ENCODE results near the gene PLET1. TPM values are rescaled to one million over a fixed set of nuclear protein-coding genes. Genes with fewer than 3 reads are reported as not detected.

PLET1 gene
- total RNA-seq = not detected

GRCh38 chr11:112260490-112260889 lies at the start of gene PLET1:
PLET1 (minus strand) TSS chr11:112260860; CDS start chr11:112260589, 271 bp downstream.
- WGBS, 2 donors = 96 to 100% methylated on average over 2 of the region's 2 CpGs
- no peak for DNase-seq (ENCODE audit: low spot score in 2 of 2)
- H3K27ac ChIP-seq = no peak within 1 kb of the TSS

GRCh38 chr11:112310419-112310818 lies 49.8 kb upstream of the PLET1 start:
- Histone ChIP-seq H3K9me3 (no peaks in the 10 kb centered on the region), H3K27ac (no peak overlapping the region), H3K4me1 (no peaks in the 10 kb centered on the region), H3K36me3 (peaks cover 0 to 29% (median 0%) of the 10 kb centered on the region in 3 donors), H3K4me3 (no peak overlapping the region), H3K27me3 (no peaks in the 10 kb centered on the region)
- no peak for DNase-seq (ENCODE audit: low spot score in 2 of 2)
- 50 to 53% methylated on average over 2 of the region's 2 CpGs for WGBS, 2 donors
- no peak for TF ChIP-seq EP300 (IDR thresholded peaks at IDR 0.05)
- no peak for TF ChIP-seq CTCF (IDR thresholded peaks at IDR 0.05)
- TF ChIP-seq POLR2A (IDR thresholded peaks at IDR 0.05) = no peak

More at GRCh38 chr11:112260490-112260889, at the start of gene PLET1:
- Histone ChIP-seq H3K9me3 (no peaks in the 10 kb centered on the region), H3K4me3 (no peak within 1 kb of the TSS), H3K27me3 (no peaks in the 10 kb centered on the region), H3K4me1 (peaks cover 0 to 2% (median 0%) of the 10 kb centered on the region in 4 donors), H3K36me3 (peaks cover 0 to 8% (median 0%) of the 10 kb centered on the region in 3 donors)
- TF ChIP-seq EP300 (IDR thresholded peaks at IDR 0.05) (no peak), POLR2A (IDR thresholded peaks at IDR 0.05) (no peak), CTCF (IDR thresholded peaks at IDR 0.05) (no peak)

GRCh38 chr11:112308651-112309050 lies 48.0 kb upstream of the PLET1 start:
- no peaks in the 10 kb centered on the region for H3K4me1 ChIP-seq
- H3K9me3 ChIP-seq = no peaks in the 10 kb centered on the region
- H3K27me3 ChIP-seq = no peaks in the 10 kb centered on the region
- no peak for TF ChIP-seq EP300 (IDR thresholded peaks at IDR 0.05)
- TF ChIP-seq POLR2A (IDR thresholded peaks at IDR 0.05) = no peak
- no peak for TF ChIP-seq CTCF (IDR thresholded peaks at IDR 0.05)
- H3K27ac ChIP-seq = no peak overlapping the region
- DNase-seq (ENCODE audit: low spot score in 2 of 2) = no peak
- H3K36me3 ChIP-seq = peaks cover 0 to 34% (median 0%) of the 10 kb centered on the region in 3 donors
- WGBS, 2 donors = 83 to 86% methylated on average over 2 of the region's 2 CpGs
- H3K4me3 ChIP-seq = no peak overlapping the region

- H3K27me3 ChIP-seq = no peaks in the 10 kb centered on the region
- TF ChIP-seq POLR2A (IDR thresholded peaks at IDR 0.05) = no peak
- TF ChIP-seq EP300 (IDR thresholded peaks at IDR 0.05) = no peak
- TF ChIP-seq CTCF (IDR thresholded peaks at IDR 0.05) = no peak
- H3K4me1 ChIP-seq = peaks cover 0 to under 1% (median 0%) of the 10 kb centered on the region in 4 donors
- H3K9me3 ChIP-seq = no peaks in the 10 kb centered on the region
- no peak overlapping the region for H3K4me3 ChIP-seq
- peaks cover 0 to 34% (median 0%) of the 10 kb centered on the region in 3 donors for H3K36me3 ChIP-seq
- no peak overlapping the region for H3K27ac ChIP-seq
- DNase-seq (ENCODE audit: low spot score in 2 of 2) = no peak
These were observed 47.0 kb upstream of the PLET1 start for GRCh38 chr11:112307616-112308015.

GRCh38 chr11:112306230-112306629 lies 45.6 kb upstream of the PLET1 start:
- TF ChIP-seq POLR2A (IDR thresholded peaks at IDR 0.05) (no peak), EP300 (IDR thresholded peaks at IDR 0.05) (no peak), CTCF (IDR thresholded peaks at IDR 0.05) (no peak)
- WGBS, 2 donors = 63 to 74% methylated on average over 1 of the region's 1 CpG

More at GRCh38 chr11:112306230-112306629, 45.6 kb upstream of the PLET1 start:
- H3K27ac ChIP-seq = no peak overlapping the region
- H3K4me3 ChIP-seq = no peak overlapping the region
- no peak for DNase-seq (ENCODE audit: low spot score in 2 of 2)
- H3K36me3 ChIP-seq = peaks cover 0 to 31% (median 0%) of the 10 kb centered on the region in 3 donors
- no peaks in the 10 kb centered on the region for H3K9me3 ChIP-seq
- no peaks in the 10 kb centered on the region for H3K27me3 ChIP-seq
- H3K4me1 ChIP-seq = peaks cover 0 to 9% (median 4%) of the 10 kb centered on the region in 4 donors

Measured in tibial nerve (tissue), 4 donors.